GM10266 (cell line): ENCODE results near the gene SMAD2.
"Not testable (repeated sequence)": the region's sequence is repeated elsewhere in the genome, so short reads cannot be mapped to it uniquely, and the experiment has no call there.

Experiments used
- DNase-seq: peaks from one replicate; pipeline ENCODE4 v3.0.0; 2012; ENCODE audit errors: extremely low spot score
- TF ChIP-seq, protein P1 (sequence below): IDR thresholded peaks from 2 replicates; pipeline ENCODE4 v1.5.1; 2012; ENCODE audit warnings: mild to moderate bottlenecking, low read depth; ENCODE audit not compliant: control insufficient read depth, insufficient read depth; ENCODE audit errors: missing control alignments

The SMAD2 gene

DNA sequence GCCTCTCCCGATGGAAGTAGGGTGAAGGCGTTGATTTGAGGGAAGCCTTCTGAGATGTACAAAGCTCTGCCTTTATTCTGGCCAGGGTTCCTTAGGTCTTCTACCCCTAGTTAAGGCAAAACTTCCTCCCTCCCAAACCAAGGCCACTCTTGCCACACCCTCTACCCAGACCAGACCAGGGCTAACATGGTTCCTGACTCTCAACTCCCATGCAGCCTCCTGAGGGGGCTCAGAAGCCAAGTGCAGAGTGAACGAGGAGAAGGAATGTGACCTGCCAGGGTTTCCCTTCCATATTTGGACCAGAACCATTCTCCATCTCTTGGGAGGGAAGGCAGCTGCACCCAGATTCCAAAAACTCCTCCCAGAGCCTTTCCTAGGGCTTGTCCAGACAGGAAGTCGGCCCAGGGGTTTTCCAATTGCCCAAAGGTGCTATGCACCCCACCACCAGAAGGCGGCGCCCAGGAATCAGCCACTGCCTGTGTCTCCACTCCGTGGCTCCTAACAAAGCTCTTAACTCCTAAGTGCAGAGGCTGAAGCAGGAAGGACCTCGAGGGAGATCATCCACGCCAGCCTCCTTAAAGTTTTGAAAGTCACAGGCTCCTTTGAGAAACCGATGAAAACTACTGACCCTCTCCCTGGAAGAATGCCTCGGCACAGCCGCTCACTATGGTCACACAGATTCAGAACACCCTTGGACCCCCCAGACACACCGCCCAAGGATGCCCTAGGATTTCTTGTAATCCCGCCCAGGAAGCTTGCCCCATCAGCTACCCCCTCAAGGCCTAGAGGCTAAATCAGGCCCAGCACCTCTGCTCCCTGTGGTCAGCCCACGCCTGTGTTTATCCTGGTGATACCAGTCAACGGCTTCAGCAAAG lies 157.8 kb downstream of the SMAD2 start:
- peak; percentile 66 for DNase-seq
- TF ChIP-seq, protein P1, sequence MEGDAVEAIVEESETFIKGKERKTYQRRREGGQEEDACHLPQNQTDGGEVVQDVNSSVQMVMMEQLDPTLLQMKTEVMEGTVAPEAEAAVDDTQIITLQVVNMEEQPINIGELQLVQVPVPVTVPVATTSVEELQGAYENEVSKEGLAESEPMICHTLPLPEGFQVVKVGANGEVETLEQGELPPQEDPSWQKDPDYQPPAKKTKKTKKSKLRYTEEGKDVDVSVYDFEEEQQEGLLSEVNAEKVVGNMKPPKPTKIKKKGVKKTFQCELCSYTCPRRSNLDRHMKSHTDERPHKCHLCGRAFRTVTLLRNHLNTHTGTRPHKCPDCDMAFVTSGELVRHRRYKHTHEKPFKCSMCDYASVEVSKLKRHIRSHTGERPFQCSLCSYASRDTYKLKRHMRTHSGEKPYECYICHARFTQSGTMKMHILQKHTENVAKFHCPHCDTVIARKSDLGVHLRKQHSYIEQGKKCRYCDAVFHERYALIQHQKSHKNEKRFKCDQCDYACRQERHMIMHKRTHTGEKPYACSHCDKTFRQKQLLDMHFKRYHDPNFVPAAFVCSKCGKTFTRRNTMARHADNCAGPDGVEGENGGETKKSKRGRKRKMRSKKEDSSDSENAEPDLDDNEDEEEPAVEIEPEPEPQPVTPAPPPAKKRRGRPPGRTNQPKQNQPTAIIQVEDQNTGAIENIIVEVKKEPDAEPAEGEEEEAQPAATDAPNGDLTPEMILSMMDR: peak; percentile 84

DNA sequence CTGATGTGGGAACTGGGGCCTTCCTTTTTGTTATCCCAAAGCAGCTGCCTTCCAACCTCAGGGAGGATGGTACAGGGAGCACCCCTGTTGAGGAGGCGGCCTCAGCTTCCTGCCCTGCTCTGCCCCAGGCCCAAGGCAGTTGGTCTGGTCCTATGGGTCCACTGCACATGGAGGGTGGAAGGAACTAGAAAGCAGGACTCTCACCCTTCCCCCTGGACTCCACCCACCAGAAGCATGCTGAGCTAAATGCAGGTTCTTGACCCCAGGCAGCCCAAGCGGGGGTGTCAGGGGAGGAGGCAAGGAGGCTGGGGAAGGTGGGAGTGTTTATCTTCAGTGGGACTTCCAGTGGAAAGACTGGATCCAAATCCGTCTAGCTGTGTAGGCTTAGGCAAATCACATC lies 158.5 kb downstream of the SMAD2 start:
- no peak for DNase-seq
- TF ChIP-seq, protein P1: no peak

DNA sequence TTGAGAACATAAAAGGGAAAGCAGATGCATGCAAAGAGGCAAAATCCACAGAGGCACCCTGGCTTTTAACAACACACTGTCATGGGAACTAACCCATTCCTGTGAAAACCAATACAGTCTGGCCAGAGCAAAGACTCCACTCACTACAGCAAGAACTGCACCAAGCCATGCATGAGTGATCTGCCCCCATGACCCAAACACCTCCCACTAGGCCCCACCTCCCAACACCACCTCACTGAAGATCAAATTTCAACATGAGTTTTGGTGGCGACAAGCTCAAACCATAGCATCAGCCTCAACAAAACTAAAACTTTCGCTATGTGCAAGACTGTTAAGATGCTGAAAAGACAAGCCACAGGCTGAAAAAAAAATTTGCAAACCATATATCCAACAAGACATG lies 162.8 kb downstream of the SMAD2 start:
- TF ChIP-seq, protein P1: no peak
- DNase-seq: no peak

DNA sequence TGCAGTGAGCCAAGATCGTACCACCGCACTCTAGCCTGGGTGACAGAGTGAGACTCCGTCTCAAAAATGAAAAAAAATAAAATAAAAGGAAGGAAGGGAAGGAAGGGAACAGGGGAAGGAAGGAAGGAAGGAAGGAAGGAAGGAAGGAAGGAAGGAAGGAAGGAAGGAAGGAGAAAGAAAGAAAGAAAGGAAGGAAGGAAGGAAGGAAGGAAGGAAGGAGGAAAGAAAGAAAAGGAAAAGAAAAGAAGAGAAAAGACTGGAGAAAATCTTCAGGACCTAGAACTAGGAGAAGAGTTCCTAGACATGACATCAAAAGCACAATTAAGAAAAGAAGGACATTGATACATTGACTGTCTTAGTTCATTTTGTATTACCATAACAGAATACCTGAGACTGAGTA lies 163.3 kb downstream of the SMAD2 start:
- not testable (repeated sequence) for DNase-seq
